Right lobe of liver (tissue), 6 donors: ENCODE measurements around the gene PEDS1. TPM values are rescaled to one million over a fixed set of nuclear protein-coding genes. Genes with fewer than 3 reads are reported as not detected.

ENCODE experiments used
- ATAC-seq, 4 donors: fragments of 200-7000 bp; cut with Tn5 transposase; one replicate each; pipeline ENCODE4 v1.9.1; 2020; ENCODE audit warnings: mild to moderate bottlenecking in 4 of 4, moderate library complexity in 4 of 4
- DNase-seq, 3 donors: peaks; one replicate each; pipeline ENCODE4 v3.0.0-alpha.2; 2020
- H3K27ac ChIP-seq, 3 donors: fragments of 200-600 bp; one replicate each; pipeline ENCODE4 v1.8.0; 2022
- H3K27me3 ChIP-seq, 2 donors: fragments of 200-600 bp; one replicate each; pipeline ENCODE4 v1.8.0; 2022
- H3K36me3 ChIP-seq, 4 donors: fragments of 200-600 bp; sonication (generic) in 1 of 4; one replicate each; pipeline versions ENCODE4 v1.5.1 to v1.8.0; 2017 to 2022; ENCODE audit warnings: control low read depth in 1 of 4
- H3K4me1 ChIP-seq, 4 donors: fragments of 200-600 bp; sonication (generic) in 1 of 4; one replicate each; pipeline versions ENCODE4 v1.5.1 to v1.8.0; 2017 to 2022; ENCODE audit warnings: control low read depth in 1 of 4
- H3K4me3 ChIP-seq, 3 donors: fragments of 200-600 bp; one replicate each; pipeline ENCODE4 v1.8.0; 2022
- H3K9me3 ChIP-seq, 4 donors: fragments of 200-600 bp; sonication (generic) in 1 of 4; one replicate each; pipeline versions ENCODE4 v1.5.1 to v1.8.0; 2017 to 2022; ENCODE audit warnings: control low read depth in 1 of 4
- CTCF ChIP-seq, 4 donors: fragments of 200-600 bp in 3 of 4; fragments of 450-650 bp in 1 of 4; IDR thresholded peaks; one replicate each; pipeline versions ENCODE4 v1.5.1 to v1.8.0; 2016 to 2022; ENCODE audit warnings: antibody characterized with exemption in 4 of 4, mild to moderate bottlenecking in 2 of 4
- POLR2A ChIP-seq: fragments of 450-650 bp; IDR thresholded peaks from one replicate; pipeline ENCODE4 v1.6.1; 2017; ENCODE audit warnings: antibody characterized with exemption, mild to moderate bottlenecking
- WGBS: methylation state at CpG from one replicate; pipeline ENCODE4 v1.1.6; 2018; ENCODE audit warnings: low coverage, low lambda C conversion rate; ENCODE audit not compliant: insufficient coverage; ENCODE audit errors: missing lambda C conversion rate; 5-methylcytosine and 5-hydroxymethylcytosine counted together
- intact Hi-C, 2 donors: fragments of 100-400 bp; cut with DNase I; formaldehyde crosslinking; loops; one replicate each; pipeline versions ENCODE4 v1.11.2 to v1.14.1; 2022
- total RNA-seq, 6 experiments: library from RNA; depleted of rRNA in 2 of 6; stranded (reverse); fragments of >200 nt in 2 of 6; fragmentation: NEBNext Ultra II Directional in 3 of 6; extraction: Animal tissue kit (Norgen Biotek cat#: 25700) in 3 of 6; gene quantifications; one replicate each; pipeline versions ENCODE4 v1.1.0 to v1.2.4, GENCODE V29; 2016 to 2023
- donor health status: DM: no; HTN: yes; CAD: no.
- donor health status: DM: no; HTN: no; CAD: no.
- donor health status: DM: no; HTN: no; CAD: no.
- donor health status: DM: no; HTN: yes; CAD: no.
- donor health status: DM: no; HTN: yes; CAD: no.

Gene PEDS1
- total RNA-seq, 6 experiments from 2014 or later = 6.9 to 25.3 (median 13.7) TPM

GRCh38 chr20:50112512-50113419 is 40.8 kb downstream of the PEDS1 start, which contains the start of gene UBE2V1:
Gene UBE2V1 (minus strand): TSS chr20:50113150. CDS start chr20:50113128, 22 bp downstream.
- peaks cover 0 to 48% (median 26%) of the 10 kb centered on the region in 4 donors for H3K4me1 ChIP-seq

GRCh38 chr20:50111829-50112495 is 41.6 kb downstream of the PEDS1 start:
- no peak for TF ChIP-seq CTCF (IDR thresholded peaks at IDR 0.05)
- TF ChIP-seq POLR2A = no peak
- peaks cover 0 to 48% (median 26%) of the 10 kb centered on the region in 4 donors for H3K4me1 ChIP-seq
- intact Hi-C loops = no loop called here
- no peaks in the 10 kb centered on the region for H3K27me3 ChIP-seq
- 11% methylated on average over 8 of the region's 9 CpGs for WGBS
- peak overlapping the region; percentile 94 to 97 (median 95) for H3K27ac ChIP-seq
- no peak for DNase-seq
- H3K9me3 ChIP-seq = no peaks in the 10 kb centered on the region
- H3K4me3 ChIP-seq = peak overlapping the region; percentile 89 to 99 (median 98)
- no peak for ATAC-seq
- H3K36me3 ChIP-seq = no peaks in the 10 kb centered on the region

More at GRCh38 chr20:50112512-50113419, 40.8 kb downstream of the PEDS1 start, which contains the start of gene UBE2V1:
- no peaks in the 10 kb centered on the region for H3K9me3 ChIP-seq
- intact Hi-C loops = no loop called here
- ATAC-seq (peak; percentile 78 to 87 (median 84)), DNase-seq (peak; percentile 94 to 95 (median 94))
- under 1% methylated on average over 52 of the region's 70 CpGs for WGBS
- H3K4me3 ChIP-seq = peak within 1 kb of the TSS; percentile 89 to 99 (median 98)
- H3K27ac ChIP-seq = peak within 1 kb of the TSS; percentile 94 to 97 (median 95)
- no peaks in the 10 kb centered on the region for H3K36me3 ChIP-seq
- TF ChIP-seq POLR2A = peak; percentile 74
- TF ChIP-seq CTCF (IDR thresholded peaks at IDR 0.05) = peak in 2 of 4 donors; percentile 22 to 23
- no peaks in the 10 kb centered on the region for H3K27me3 ChIP-seq

DNA sequence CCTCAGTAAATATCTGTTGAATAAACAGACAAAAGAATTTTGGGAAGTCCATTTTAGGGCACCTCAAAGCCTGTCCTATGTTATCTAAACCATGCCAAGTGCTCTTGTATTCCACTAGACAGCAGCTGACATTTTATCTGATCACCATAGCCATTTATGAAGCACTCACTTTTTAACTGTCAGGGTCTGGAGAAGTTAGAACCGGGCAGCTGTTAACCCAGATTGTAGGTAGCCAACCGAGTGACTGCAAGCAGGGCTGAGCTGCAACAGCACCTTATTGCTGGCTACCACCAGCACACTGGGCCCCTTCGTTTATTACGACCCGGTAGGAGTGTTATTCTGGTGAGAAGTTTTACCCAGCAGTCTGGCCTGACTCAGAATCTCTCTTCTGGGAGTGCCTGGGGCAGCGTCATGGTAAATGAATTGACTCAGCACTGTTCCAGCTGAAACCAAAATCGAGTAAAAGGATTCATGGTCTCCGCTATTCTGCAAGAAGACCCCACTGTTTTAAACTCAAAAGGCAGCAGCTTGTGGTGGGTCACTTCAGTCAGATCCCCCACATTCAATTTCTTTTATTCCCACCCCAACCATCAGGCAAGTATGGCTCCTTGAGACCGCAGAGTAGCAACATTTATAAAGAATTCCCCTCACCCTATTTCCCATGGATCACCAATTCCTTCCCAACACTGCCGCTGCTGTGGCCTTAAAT is 42.2 kb downstream of the PEDS1 start:
- ATAC-seq (no peak), DNase-seq (no peak)
- Histone ChIP-seq H3K27me3 (no peaks in the 10 kb centered on the region), H3K36me3 (no peaks in the 10 kb centered on the region), H3K27ac (no peak overlapping the region), H3K4me3 (peak overlapping the region in 2 of 3 donors; percentile 89 to 99), H3K9me3 (no peaks in the 10 kb centered on the region), H3K4me1 (peaks cover 0 to 47% (median 25%) of the 10 kb centered on the region in 4 donors)
- TF ChIP-seq CTCF (IDR thresholded peaks at IDR 0.05) = no peak
- TF ChIP-seq POLR2A = no peak
- intact Hi-C loops = no loop called here
- WGBS = 61% methylated on average over 8 of the region's 10 CpGs
